ENCODE data around the gene RMC1. TPM values are rescaled to one million over a fixed set of nuclear protein-coding genes. Genes with fewer than 3 reads are reported as not detected.
A peak's percentile ranks its signal among the peaks of the same experiment; 100 is the strongest.

Gene RMC1
- total and polyA plus RNA-seq, 3 experiments from 2014 or later = 41.3 to 47.7 (median 45.5) TPM

DNA sequence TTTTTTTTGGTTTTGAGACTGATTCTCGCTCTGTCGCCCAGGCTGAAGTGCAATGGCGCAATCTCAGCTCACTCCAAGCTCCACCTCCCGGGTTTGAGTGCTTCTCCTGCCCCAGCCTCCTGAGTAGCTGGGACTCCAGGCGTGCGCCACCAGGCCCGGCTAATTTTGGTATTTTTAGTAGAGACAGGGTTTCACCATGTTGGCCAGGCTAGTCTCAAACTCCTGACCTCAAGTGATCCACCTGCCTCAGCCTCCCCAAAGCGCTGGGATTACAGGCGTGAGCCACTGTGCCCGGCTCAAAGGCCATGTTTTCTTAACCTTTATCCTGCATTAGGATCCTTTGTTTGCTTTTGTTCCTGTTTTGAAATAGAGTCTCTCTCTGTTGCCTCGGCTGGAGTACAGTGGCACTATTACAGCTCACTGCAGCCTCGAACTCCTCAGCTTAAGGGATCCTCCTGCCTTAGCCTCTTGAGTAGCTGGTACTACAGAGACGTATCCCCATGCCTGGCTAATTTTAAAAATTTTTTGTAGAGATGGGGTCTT is 42.0 kb downstream of the RMC1 start:
- peaks cover 21% of the 10 kb centered on the region for H3K36me3 ChIP-seq (ENCODE audit: insufficient read depth, low read length)
- H3K27ac ChIP-seq (ENCODE audit: low read depth, low read length) = no peak overlapping the region
- no peaks in the 10 kb centered on the region for H3K27me3 ChIP-seq (ENCODE audit: insufficient read depth, low read length, poor library complexity, severe bottlenecking)
- H3K4me1 Mint-ChIP-seq = peaks cover 17 to 30% (median 21%) of the 10 kb centered on the region in 3 donors
- ChIA-PET CTCF (interaction anchor here (0.7 to 1.0 kb wide), 2 partner anchors 12 to 23 kb away, joined by 3 read pairs; no protein-coding TSS in a partner anchor), POLR2A (no interaction called here)
- no peak for DNase-seq
- no peak overlapping the region for H3K4me3 ChIP-seq (ENCODE audit: low read length)
- H3K27ac Mint-ChIP-seq = peak overlapping the region in 1 of 8 donors; percentile 59
- peaks cover 21% of the 10 kb centered on the region for H3K4me1 ChIP-seq (ENCODE audit: insufficient read depth, low read length)
- H3K9me3 ChIP-seq (ENCODE audit: low read length) = no peaks in the 10 kb centered on the region
- no peaks in the 10 kb centered on the region for H3K27me3 Mint-ChIP-seq
- H3K4me3 Mint-ChIP-seq = no peak overlapping the region
- peaks cover 10 to 84% (median 16%) of the 10 kb centered on the region in 3 donors for H3K36me3 Mint-ChIP-seq
- H3K9me3 Mint-ChIP-seq = no peaks in the 10 kb centered on the region

DNA sequence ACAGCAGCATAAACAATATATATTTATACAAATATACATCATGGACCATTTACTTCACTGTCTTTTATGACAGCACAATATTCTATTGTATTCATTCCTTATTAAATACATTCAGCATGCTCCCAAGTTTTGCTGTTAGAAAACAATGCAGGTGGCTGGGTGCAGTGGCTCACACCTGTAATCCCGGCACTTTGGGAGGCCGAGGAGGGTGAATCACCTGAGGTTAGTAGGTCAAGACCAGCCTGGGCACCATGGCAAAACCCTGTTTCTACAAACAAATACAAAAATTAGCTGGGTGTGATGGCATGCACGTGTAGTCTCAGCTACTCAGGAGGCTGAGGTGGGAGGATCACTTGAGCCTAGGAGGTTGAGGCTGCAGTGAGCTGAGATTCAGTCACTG is 44.0 kb downstream of the RMC1 start:
- POLR2A ChIA-PET = no interaction called here
- Histone ChIP-seq H3K9me3 (ENCODE audit: low read length) (no peaks in the 10 kb centered on the region), H3K36me3 (ENCODE audit: insufficient read depth, low read length) (peaks cover 33% of the 10 kb centered on the region), H3K27ac (ENCODE audit: low read depth, low read length) (no peak overlapping the region), H3K4me3 (ENCODE audit: low read length) (no peak overlapping the region), H3K27me3 (ENCODE audit: insufficient read depth, low read length, poor library complexity, severe bottlenecking) (no peaks in the 10 kb centered on the region), H3K4me1 (ENCODE audit: insufficient read depth, low read length) (peaks cover 3% of the 10 kb centered on the region)
- no peak for DNase-seq
- H3K27ac Mint-ChIP-seq = peak overlapping the region in 3 of 8 donors; percentile 28 to 81 (median 43)
- peaks cover 0 to 1% of the 10 kb centered on the region in 2 donors for H3K27me3 Mint-ChIP-seq
- no peak overlapping the region for H3K4me3 Mint-ChIP-seq
- CTCF ChIA-PET = interaction anchor here (1.2 kb wide), 1 partner anchor 38 kb away, joined by 3 read pairs; no protein-coding TSS in a partner anchor
- peaks cover 3 to 11% (median 7%) of the 10 kb centered on the region in 3 donors for H3K4me1 Mint-ChIP-seq
- no peaks in the 10 kb centered on the region for H3K9me3 Mint-ChIP-seq
- peaks cover 12 to 84% (median 27%) of the 10 kb centered on the region in 3 donors for H3K36me3 Mint-ChIP-seq

DNA sequence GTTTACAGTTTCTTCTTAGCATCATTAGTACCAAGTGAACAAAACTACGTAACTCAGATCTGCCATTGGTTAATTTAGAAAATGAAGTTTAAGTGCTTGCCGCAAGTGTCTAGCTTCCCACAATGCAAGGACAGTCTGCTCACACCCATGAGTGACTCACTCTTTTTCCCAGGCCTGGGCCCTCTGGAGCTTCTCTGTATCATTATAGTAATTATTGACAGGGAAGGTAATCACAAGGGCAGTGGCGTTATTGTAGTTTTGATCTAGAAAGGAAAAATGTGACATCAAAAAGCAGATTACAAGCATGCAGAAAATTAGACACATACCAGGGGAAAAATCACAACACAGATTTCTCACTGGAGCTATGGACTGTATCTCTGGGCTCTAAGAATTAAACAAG is 44.5 kb downstream of the RMC1 start:
- Mint-ChIP-seq H3K27me3 (peaks cover 0 to 1% of the 10 kb centered on the region in 2 donors), H3K9me3 (no peaks in the 10 kb centered on the region), H3K4me1 (peaks cover 2 to 8% (median 4%) of the 10 kb centered on the region in 3 donors), H3K27ac (peak overlapping the region in 3 of 8 donors; percentile 56 to 74 (median 68)), H3K4me3 (no peak overlapping the region), H3K36me3 (peaks cover 17 to 84% (median 29%) of the 10 kb centered on the region in 3 donors)
- H3K9me3 ChIP-seq (ENCODE audit: low read length) = no peaks in the 10 kb centered on the region
- H3K27ac ChIP-seq (ENCODE audit: low read depth, low read length) = no peak overlapping the region
- CTCF ChIA-PET = interaction anchor here (1.2 kb wide), 1 partner anchor 38 kb away, joined by 3 read pairs; no protein-coding TSS in a partner anchor
- H3K27me3 ChIP-seq (ENCODE audit: insufficient read depth, low read length, poor library complexity, severe bottlenecking) = no peaks in the 10 kb centered on the region
- no peak overlapping the region for H3K4me3 ChIP-seq (ENCODE audit: low read length)
- no peak for DNase-seq
- H3K36me3 ChIP-seq (ENCODE audit: insufficient read depth, low read length) = peaks cover 31% of the 10 kb centered on the region
- POLR2A ChIA-PET = no interaction called here
- H3K4me1 ChIP-seq (ENCODE audit: insufficient read depth, low read length) = no peaks in the 10 kb centered on the region

DNA sequence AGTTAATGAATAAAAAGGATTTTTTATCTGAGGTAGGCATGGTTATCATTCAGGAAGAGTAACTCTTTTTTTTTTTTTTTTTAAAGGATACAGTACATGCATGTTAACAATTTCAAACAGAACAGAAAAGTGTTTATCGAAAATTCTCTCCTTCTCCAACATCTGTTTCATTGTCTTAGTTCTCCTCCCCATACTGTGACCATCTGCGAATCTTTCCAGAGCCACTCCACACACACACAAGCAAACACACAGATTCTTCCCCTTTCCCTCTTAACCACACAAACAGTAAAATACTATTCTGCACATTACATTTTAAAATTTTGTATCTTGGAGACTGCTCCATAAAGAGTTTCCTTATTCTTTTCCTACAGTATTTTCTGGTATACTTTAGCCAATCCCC is 45.0 kb downstream of the RMC1 start:
- no peak overlapping the region for H3K27ac ChIP-seq (ENCODE audit: low read depth, low read length)
- H3K27me3 ChIP-seq (ENCODE audit: insufficient read depth, low read length, poor library complexity, severe bottlenecking) = no peaks in the 10 kb centered on the region
- no peak for DNase-seq
- peak overlapping the region in 4 of 8 donors; percentile 18 to 59 (median 56) for H3K27ac Mint-ChIP-seq
- no peak overlapping the region for H3K4me3 ChIP-seq (ENCODE audit: low read length)
- H3K9me3 ChIP-seq (ENCODE audit: low read length) = no peaks in the 10 kb centered on the region
- ChIA-PET CTCF (interaction anchor here (1.2 to 1.4 kb wide), 2 partner anchors 37 to 74 kb away, joined by 3 read pairs; no protein-coding TSS in a partner anchor), POLR2A (no interaction called here)
- peaks cover 0 to 1% of the 10 kb centered on the region in 2 donors for H3K27me3 Mint-ChIP-seq
- H3K4me3 Mint-ChIP-seq = no peak overlapping the region
- no peaks in the 10 kb centered on the region for H3K9me3 Mint-ChIP-seq
- peaks cover 33% of the 10 kb centered on the region for H3K36me3 ChIP-seq (ENCODE audit: insufficient read depth, low read length)
- H3K36me3 Mint-ChIP-seq = peaks cover 19 to 86% (median 30%) of the 10 kb centered on the region in 3 donors
- no peaks in the 10 kb centered on the region for H3K4me1 ChIP-seq (ENCODE audit: insufficient read depth, low read length)
- H3K4me1 Mint-ChIP-seq = peaks cover 2 to 8% (median 4%) of the 10 kb centered on the region in 3 donors

DNA sequence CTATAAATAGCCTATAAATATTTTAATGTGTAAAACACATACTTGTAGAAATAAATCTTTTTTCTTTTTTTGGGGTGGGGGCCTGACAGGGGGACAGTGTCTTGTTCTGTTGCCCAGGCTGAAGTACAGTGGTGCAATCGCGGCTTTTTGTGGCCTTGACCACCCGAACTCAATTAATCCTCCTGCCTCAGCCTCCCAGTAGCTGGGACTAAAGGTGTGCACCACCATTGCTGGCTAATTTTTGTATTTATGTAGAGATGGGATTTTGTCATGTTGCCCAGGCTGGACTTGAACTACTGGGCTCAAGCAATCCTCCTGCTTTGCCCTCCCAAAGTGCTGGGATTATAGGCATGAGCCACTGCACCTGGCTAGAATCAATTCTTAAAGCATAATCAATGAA is 45.4 kb downstream of the RMC1 start:
- no peaks in the 10 kb centered on the region for H3K9me3 ChIP-seq (ENCODE audit: low read length)
- DNase-seq = no peak
- ChIA-PET POLR2A (no interaction called here), CTCF (interaction anchor here (1.4 kb wide), 1 partner anchor 74 kb away, joined by 3 read pairs; no protein-coding TSS in a partner anchor)
- no peak overlapping the region for H3K27ac ChIP-seq (ENCODE audit: low read depth, low read length)
- H3K4me1 Mint-ChIP-seq = peaks cover 2 to 8% (median 4%) of the 10 kb centered on the region in 3 donors
- no peak overlapping the region for H3K4me3 ChIP-seq (ENCODE audit: low read length)
- H3K27ac Mint-ChIP-seq = peak overlapping the region in 2 of 8 donors; percentile 59 to 81
- H3K4me3 Mint-ChIP-seq = no peak overlapping the region
- no peaks in the 10 kb centered on the region for H3K4me1 ChIP-seq (ENCODE audit: insufficient read depth, low read length)
- no peaks in the 10 kb centered on the region for H3K9me3 Mint-ChIP-seq
- H3K36me3 Mint-ChIP-seq = peaks cover 19 to 87% (median 29%) of the 10 kb centered on the region in 3 donors
- H3K36me3 ChIP-seq (ENCODE audit: insufficient read depth, low read length) = peaks cover 37% of the 10 kb centered on the region
- peaks cover 0 to 1% of the 10 kb centered on the region in 2 donors for H3K27me3 Mint-ChIP-seq
- no peaks in the 10 kb centered on the region for H3K27me3 ChIP-seq (ENCODE audit: insufficient read depth, low read length, poor library complexity, severe bottlenecking)

DNA sequence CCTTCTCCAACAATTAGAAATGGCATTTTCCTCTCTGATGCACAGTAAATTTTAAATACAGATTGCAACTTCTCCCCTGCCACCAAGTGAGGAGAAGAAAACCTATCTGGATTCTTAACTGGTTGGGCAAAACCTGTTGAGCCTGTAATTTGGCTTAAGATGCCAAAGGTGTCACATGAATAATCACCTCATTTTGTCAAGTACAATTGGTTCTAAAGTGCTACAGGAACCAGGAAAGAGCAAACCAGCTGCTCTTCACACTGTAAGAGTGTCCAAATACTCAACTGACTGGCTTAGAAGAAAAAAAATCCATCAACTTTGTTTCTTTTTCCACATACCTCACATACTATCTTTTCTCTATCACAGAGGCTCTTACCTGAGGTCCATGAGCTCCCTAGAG is 47.6 kb downstream of the RMC1 start:
- Mint-ChIP-seq H3K4me3 (no peak overlapping the region), H3K4me1 (peaks cover 4 to 8% (median 4%) of the 10 kb centered on the region in 3 donors), H3K9me3 (no peaks in the 10 kb centered on the region), H3K27ac (no peak overlapping the region), H3K27me3 (peaks cover 0 to 1% of the 10 kb centered on the region in 2 donors), H3K36me3 (peaks cover 21 to 89% (median 33%) of the 10 kb centered on the region in 3 donors)
- no peaks in the 10 kb centered on the region for H3K27me3 ChIP-seq (ENCODE audit: insufficient read depth, low read length, poor library complexity, severe bottlenecking)
- no peak for DNase-seq
- no peak overlapping the region for H3K27ac ChIP-seq (ENCODE audit: low read depth, low read length)
- no peaks in the 10 kb centered on the region for H3K9me3 ChIP-seq (ENCODE audit: low read length)
- POLR2A ChIA-PET = no interaction called here
- no peak overlapping the region for H3K4me3 ChIP-seq (ENCODE audit: low read length)
- no peaks in the 10 kb centered on the region for H3K4me1 ChIP-seq (ENCODE audit: insufficient read depth, low read length)
- CTCF ChIA-PET = no interaction called here
- H3K36me3 ChIP-seq (ENCODE audit: insufficient read depth, low read length) = peaks cover 53% of the 10 kb centered on the region

DNA sequence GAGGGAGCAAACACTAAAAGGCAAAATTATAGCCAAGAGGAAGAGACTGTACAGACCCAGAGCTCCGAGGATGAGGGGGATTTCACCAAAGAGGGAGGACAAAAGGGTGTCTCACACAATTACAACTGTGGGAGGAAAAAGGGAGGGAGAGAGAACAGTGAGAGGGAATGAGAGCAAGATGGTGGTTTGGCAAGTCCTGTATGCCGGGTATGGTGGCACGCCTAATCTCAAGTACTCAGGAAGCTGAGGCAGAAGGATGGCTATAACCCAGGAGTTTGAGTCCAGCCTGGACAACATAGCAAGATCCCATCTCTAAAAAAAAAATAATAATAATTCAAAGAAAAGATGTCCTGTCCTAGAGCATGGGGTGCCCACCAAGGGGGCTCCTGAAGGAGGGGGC is 48.7 kb downstream of the RMC1 start:
- no peaks in the 10 kb centered on the region for H3K4me1 ChIP-seq (ENCODE audit: insufficient read depth, low read length)
- Mint-ChIP-seq H3K9me3 (no peaks in the 10 kb centered on the region), H3K36me3 (peaks cover 24 to 91% (median 33%) of the 10 kb centered on the region in 3 donors), H3K4me3 (no peak overlapping the region), H3K4me1 (peaks cover 3 to 4% (median 4%) of the 10 kb centered on the region in 3 donors), H3K27me3 (peaks cover 0 to 1% of the 10 kb centered on the region in 2 donors), H3K27ac (peak overlapping the region in 4 of 8 donors; percentile 30 to 63 (median 46))
- no peaks in the 10 kb centered on the region for H3K9me3 ChIP-seq (ENCODE audit: low read length)
- CTCF ChIA-PET = no interaction called here
- H3K27ac ChIP-seq (ENCODE audit: low read depth, low read length) = no peak overlapping the region
- peaks cover 56% of the 10 kb centered on the region for H3K36me3 ChIP-seq (ENCODE audit: insufficient read depth, low read length)
- no peaks in the 10 kb centered on the region for H3K27me3 ChIP-seq (ENCODE audit: insufficient read depth, low read length, poor library complexity, severe bottlenecking)
- no peak for DNase-seq
- POLR2A ChIA-PET = no interaction called here
- no peak overlapping the region for H3K4me3 ChIP-seq (ENCODE audit: low read length)

DNA sequence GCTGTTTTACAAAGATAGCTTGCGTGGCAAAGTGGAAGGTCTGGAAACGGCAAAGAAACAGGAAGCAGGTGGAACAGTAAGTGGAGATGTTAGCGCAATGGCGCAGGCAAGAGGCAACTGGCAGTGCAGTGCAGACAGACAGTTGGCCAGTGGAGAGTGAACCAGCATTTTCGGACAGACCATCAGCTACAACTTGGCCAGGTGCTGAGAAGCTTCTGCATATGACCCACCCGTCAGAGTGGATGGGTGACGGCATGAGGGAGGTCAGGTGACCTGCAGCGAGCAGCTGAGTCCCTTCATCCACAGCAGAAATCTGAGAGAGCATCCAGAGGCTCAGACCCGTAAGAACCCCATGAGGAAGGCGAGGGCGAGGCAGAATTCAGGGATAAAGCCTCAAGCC is 49.2 kb downstream of the RMC1 start:
- no peaks in the 10 kb centered on the region for H3K27me3 ChIP-seq (ENCODE audit: insufficient read depth, low read length, poor library complexity, severe bottlenecking)
- ChIA-PET POLR2A (no interaction called here), CTCF (interaction anchor here (1.4 kb wide), 1 partner anchor 13 kb away, joined by 4 read pairs; no protein-coding TSS in a partner anchor)
- Mint-ChIP-seq H3K9me3 (no peaks in the 10 kb centered on the region), H3K4me1 (peaks cover 3 to 4% (median 4%) of the 10 kb centered on the region in 3 donors), H3K4me3 (no peak overlapping the region), H3K27me3 (peaks cover 0 to 1% of the 10 kb centered on the region in 2 donors), H3K36me3 (peaks cover 24 to 92% (median 32%) of the 10 kb centered on the region in 3 donors), H3K27ac (peak overlapping the region in 4 of 8 donors; percentile 57 to 91 (median 72))
- H3K36me3 ChIP-seq (ENCODE audit: insufficient read depth, low read length) = peaks cover 58% of the 10 kb centered on the region
- no peaks in the 10 kb centered on the region for H3K4me1 ChIP-seq (ENCODE audit: insufficient read depth, low read length)
- no peak overlapping the region for H3K4me3 ChIP-seq (ENCODE audit: low read length)
- no peaks in the 10 kb centered on the region for H3K9me3 ChIP-seq (ENCODE audit: low read length)
- no peak overlapping the region for H3K27ac ChIP-seq (ENCODE audit: low read depth, low read length)
- DNase-seq = no peak
